ENCODE measurements around the gene FBXL7.

FBXL7 gene

DNA sequence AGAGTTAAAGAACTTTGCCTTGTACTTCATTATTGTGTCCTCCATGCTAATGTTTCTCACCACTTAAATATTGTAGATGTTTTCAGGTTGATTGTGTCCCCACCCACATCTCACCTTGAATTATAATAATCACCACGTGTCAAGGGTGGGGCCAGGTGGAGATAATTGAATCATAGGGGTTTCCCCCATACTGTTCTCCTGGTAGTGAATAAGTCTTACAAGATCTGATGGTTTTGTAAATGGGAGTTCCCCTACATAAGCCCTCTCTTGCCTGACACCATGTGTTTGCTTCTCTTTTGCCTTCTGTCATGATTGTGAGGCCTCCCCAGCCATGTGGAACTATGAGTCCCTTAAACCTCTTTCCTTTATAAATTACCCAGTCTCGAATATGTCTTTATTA lies 248.3 kb downstream of the FBXL7 start:
- H3K4me3 ChIP-seq (ENCODE audit: low read depth in 1 of 5, low read length in 5 of 5) = no peak overlapping the region
- peaks cover 0 to 4% (median 0%) of the 10 kb centered on the region in 5 donors for H3K9me3 ChIP-seq (ENCODE audit: control insufficient read depth in 5 of 5, low read length in 5 of 5)
- H3K36me3 ChIP-seq (ENCODE audit: control insufficient read depth in 5 of 5, insufficient read depth in 5 of 5, low read length in 5 of 5) = no peaks in the 10 kb centered on the region
- peaks cover 0 to 10% (median 8%) of the 10 kb centered on the region in 5 donors for H3K4me1 ChIP-seq (ENCODE audit: control insufficient read depth in 5 of 5, insufficient read depth in 5 of 5, low read length in 5 of 5)
- no peaks in the 10 kb centered on the region for H3K27me3 ChIP-seq (ENCODE audit: control insufficient read depth in 5 of 5, insufficient read depth in 4 of 5, low read length in 5 of 5)
- H3K9ac ChIP-seq (ENCODE audit: low read length in 5 of 5) = no peak overlapping the region
- H3K27ac ChIP-seq (ENCODE audit: low read depth, low read length) = no peak overlapping the region

DNA sequence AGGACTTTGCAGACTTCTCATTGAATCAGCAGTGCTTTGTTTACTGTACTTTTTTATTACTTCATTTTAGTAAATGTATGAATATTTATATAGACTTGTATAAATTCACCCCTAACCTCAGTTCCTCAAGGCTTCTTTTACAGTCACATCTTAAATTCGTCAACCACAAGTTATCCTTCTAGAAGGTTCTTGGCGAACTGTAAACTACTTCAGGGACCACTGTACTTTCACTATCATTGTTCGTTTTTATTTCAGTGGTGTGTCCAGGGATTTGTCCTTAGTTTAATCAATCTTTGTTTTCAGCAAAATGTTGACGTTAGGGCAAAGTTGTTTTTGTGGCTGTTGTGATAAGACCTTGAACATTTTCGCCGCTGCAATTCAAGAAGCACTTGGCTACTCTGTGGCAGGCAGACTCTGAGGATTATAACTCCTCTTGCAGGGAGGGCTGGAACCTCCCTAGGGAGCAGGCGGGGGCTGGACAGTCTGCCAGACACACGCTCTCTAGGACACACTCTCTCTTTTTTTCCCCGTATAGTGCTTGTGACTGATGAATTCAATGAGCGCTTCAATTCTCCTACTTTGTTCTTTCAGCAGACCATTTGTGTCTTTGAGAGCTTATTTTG lies 252.8 kb downstream of the FBXL7 start:
- no peaks in the 10 kb centered on the region for H3K27me3 ChIP-seq (ENCODE audit: control insufficient read depth in 5 of 5, insufficient read depth in 4 of 5, low read length in 5 of 5)
- peaks cover 4 to 8% (median 6%) of the 10 kb centered on the region in 5 donors for H3K9me3 ChIP-seq (ENCODE audit: control insufficient read depth in 5 of 5, low read length in 5 of 5)
- H3K27ac ChIP-seq (ENCODE audit: low read depth, low read length) = no peak overlapping the region
- H3K4me3 ChIP-seq (ENCODE audit: low read depth in 1 of 5, low read length in 5 of 5) = peak overlapping the region; percentile 41 to 60 (median 53)
- no peaks in the 10 kb centered on the region for H3K36me3 ChIP-seq (ENCODE audit: control insufficient read depth in 5 of 5, insufficient read depth in 5 of 5, low read length in 5 of 5)
- peaks cover 0 to 12% (median 8%) of the 10 kb centered on the region in 5 donors for H3K4me1 ChIP-seq (ENCODE audit: control insufficient read depth in 5 of 5, insufficient read depth in 5 of 5, low read length in 5 of 5)
- no peak overlapping the region for H3K9ac ChIP-seq (ENCODE audit: low read length in 5 of 5)

DNA sequence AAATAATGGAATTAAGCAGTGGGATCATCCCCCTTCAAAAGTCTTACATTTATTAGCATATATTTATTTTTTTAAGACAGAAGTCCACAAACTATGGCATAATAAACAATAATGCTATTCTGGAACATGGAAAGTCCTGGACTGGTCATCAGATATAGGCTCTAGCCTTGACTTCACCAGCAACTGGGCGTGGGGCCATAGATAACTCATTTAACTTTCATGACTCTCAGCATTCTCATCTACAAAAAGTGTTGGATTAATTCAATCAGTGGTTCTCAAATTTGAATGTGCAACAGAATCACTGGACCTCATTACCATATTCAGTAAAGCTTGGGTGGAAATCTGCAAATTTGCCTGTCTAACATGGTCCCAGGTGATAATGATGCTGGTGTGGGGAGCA lies 253.8 kb downstream of the FBXL7 start:
- H3K27ac ChIP-seq (ENCODE audit: low read depth, low read length) = no peak overlapping the region
- H3K36me3 ChIP-seq (ENCODE audit: control insufficient read depth in 5 of 5, insufficient read depth in 5 of 5, low read length in 5 of 5) = no peaks in the 10 kb centered on the region
- no peaks in the 10 kb centered on the region for H3K27me3 ChIP-seq (ENCODE audit: control insufficient read depth in 5 of 5, insufficient read depth in 4 of 5, low read length in 5 of 5)
- H3K4me3 ChIP-seq (ENCODE audit: low read depth in 1 of 5, low read length in 5 of 5) = no peak overlapping the region
- no peak overlapping the region for H3K9ac ChIP-seq (ENCODE audit: low read length in 5 of 5)
- peaks cover 4 to 8% (median 6%) of the 10 kb centered on the region in 5 donors for H3K9me3 ChIP-seq (ENCODE audit: control insufficient read depth in 5 of 5, low read length in 5 of 5)
- peaks cover 0 to 12% (median 8%) of the 10 kb centered on the region in 5 donors for H3K4me1 ChIP-seq (ENCODE audit: control insufficient read depth in 5 of 5, insufficient read depth in 5 of 5, low read length in 5 of 5)

DNA sequence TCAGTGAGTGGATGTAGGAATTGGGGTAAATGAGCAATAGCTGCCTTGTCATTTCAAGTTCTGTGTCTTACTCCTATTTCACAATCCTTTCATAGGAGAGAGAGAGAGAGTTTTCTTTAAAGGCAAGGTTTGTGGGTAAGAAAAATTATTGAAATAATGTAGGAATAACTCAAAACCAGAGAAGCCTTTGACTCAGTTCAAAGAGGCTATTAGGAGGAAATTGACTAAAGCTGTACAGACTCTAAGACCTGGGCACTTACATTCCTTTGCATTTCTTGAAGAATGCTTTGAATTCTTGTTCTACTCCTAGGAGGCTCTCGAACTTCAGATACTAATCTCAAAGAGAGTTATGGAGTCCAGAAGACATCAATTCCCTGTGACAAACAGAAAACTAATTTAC lies 257.1 kb downstream of the FBXL7 start:
- Histone ChIP-seq H3K9ac (ENCODE audit: low read length in 5 of 5) (no peak overlapping the region), H3K4me1 (ENCODE audit: control insufficient read depth in 5 of 5, insufficient read depth in 5 of 5, low read length in 5 of 5) (peaks cover 0 to 18% (median 8%) of the 10 kb centered on the region in 5 donors), H3K9me3 (ENCODE audit: control insufficient read depth in 5 of 5, low read length in 5 of 5) (peaks cover 4 to 8% (median 6%) of the 10 kb centered on the region in 5 donors), H3K27ac (ENCODE audit: low read depth, low read length) (no peak overlapping the region), H3K36me3 (ENCODE audit: control insufficient read depth in 5 of 5, insufficient read depth in 5 of 5, low read length in 5 of 5) (no peaks in the 10 kb centered on the region), H3K4me3 (ENCODE audit: low read depth in 1 of 5, low read length in 5 of 5) (no peak overlapping the region), H3K27me3 (ENCODE audit: control insufficient read depth in 5 of 5, insufficient read depth in 4 of 5, low read length in 5 of 5) (no peaks in the 10 kb centered on the region)

- Histone ChIP-seq H3K9me3 (ENCODE audit: control insufficient read depth in 5 of 5, low read length in 5 of 5) (peaks cover 4 to 8% (median 6%) of the 10 kb centered on the region in 5 donors), H3K4me1 (ENCODE audit: control insufficient read depth in 5 of 5, insufficient read depth in 5 of 5, low read length in 5 of 5) (peaks cover 0 to 16% (median 6%) of the 10 kb centered on the region in 5 donors), H3K9ac (ENCODE audit: low read length in 5 of 5) (no peak overlapping the region), H3K4me3 (ENCODE audit: low read depth in 1 of 5, low read length in 5 of 5) (no peak overlapping the region), H3K27ac (ENCODE audit: low read depth, low read length) (no peak overlapping the region), H3K36me3 (ENCODE audit: control insufficient read depth in 5 of 5, insufficient read depth in 5 of 5, low read length in 5 of 5) (no peaks in the 10 kb centered on the region), H3K27me3 (ENCODE audit: control insufficient read depth in 5 of 5, insufficient read depth in 4 of 5, low read length in 5 of 5) (no peaks in the 10 kb centered on the region)
Observed at GRCh38 chr5:15757619-15758018, 257.6 kb downstream of the FBXL7 start.

- H3K27me3 ChIP-seq (ENCODE audit: control insufficient read depth in 5 of 5, insufficient read depth in 4 of 5, low read length in 5 of 5) = no peaks in the 10 kb centered on the region
- H3K4me1 ChIP-seq (ENCODE audit: control insufficient read depth in 5 of 5, insufficient read depth in 5 of 5, low read length in 5 of 5) = peaks cover 0 to 8% (median 0%) of the 10 kb centered on the region in 5 donors
- no peaks in the 10 kb centered on the region for H3K9me3 ChIP-seq (ENCODE audit: control insufficient read depth in 5 of 5, low read length in 5 of 5)
- H3K36me3 ChIP-seq (ENCODE audit: control insufficient read depth in 5 of 5, insufficient read depth in 5 of 5, low read length in 5 of 5) = no peaks in the 10 kb centered on the region
- no peak overlapping the region for H3K9ac ChIP-seq (ENCODE audit: low read length in 5 of 5)
- no peak overlapping the region for H3K27ac ChIP-seq (ENCODE audit: low read depth, low read length)
- H3K4me3 ChIP-seq (ENCODE audit: low read depth in 1 of 5, low read length in 5 of 5) = no peak overlapping the region
Observed at GRCh38 chr5:15762668-15763067, 262.7 kb downstream of the FBXL7 start.

DNA sequence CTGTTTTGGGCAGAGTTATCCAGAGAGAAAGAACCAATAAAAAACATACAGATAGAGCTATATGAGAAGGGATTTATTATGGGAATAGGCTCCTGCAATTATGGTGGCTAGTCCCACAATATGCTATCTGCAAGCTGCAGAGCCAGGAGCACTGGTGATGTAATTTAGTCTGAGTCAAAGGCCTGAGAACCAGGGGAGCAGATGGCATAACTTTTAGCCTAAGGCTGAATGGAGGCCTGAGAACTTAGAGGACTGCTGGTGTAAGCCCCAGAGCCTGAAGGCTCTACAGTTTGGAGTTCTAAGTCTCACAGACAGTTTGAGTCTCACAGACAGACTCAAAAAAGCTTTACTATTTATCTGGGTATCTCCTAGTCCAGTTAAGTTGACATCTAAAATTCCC lies 263.8 kb downstream of the FBXL7 start:
- H3K36me3 ChIP-seq (ENCODE audit: control insufficient read depth in 5 of 5, insufficient read depth in 5 of 5, low read length in 5 of 5) = no peaks in the 10 kb centered on the region
- no peaks in the 10 kb centered on the region for H3K27me3 ChIP-seq (ENCODE audit: control insufficient read depth in 5 of 5, insufficient read depth in 4 of 5, low read length in 5 of 5)
- H3K27ac ChIP-seq (ENCODE audit: low read depth, low read length) = no peak overlapping the region
- H3K9me3 ChIP-seq (ENCODE audit: control insufficient read depth in 5 of 5, low read length in 5 of 5) = no peaks in the 10 kb centered on the region
- H3K4me3 ChIP-seq (ENCODE audit: low read depth in 1 of 5, low read length in 5 of 5) = no peak overlapping the region
- H3K4me1 ChIP-seq (ENCODE audit: control insufficient read depth in 5 of 5, insufficient read depth in 5 of 5, low read length in 5 of 5) = peaks cover 0 to 8% (median 0%) of the 10 kb centered on the region in 5 donors
- no peak overlapping the region for H3K9ac ChIP-seq (ENCODE audit: low read length in 5 of 5)

DNA sequence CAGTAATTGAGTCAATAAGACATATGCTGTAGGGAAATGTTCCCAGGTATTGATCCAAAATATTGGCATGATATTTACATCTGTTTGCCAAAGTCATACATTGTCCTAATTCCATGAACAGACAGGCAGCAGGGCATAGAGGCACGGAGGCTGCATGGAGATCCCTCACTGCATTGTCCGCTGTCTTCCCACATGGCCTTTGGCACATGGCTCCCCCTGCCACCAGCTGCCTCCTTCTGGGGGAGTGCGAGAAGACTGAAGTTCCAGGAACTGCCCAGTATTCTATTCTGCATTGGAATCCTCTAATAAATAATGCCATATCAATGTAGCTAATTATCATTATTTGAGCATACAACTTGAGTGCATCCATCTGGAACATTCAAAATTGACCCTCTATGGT lies 269.0 kb downstream of the FBXL7 start:
- Histone ChIP-seq H3K9me3 (ENCODE audit: control insufficient read depth in 5 of 5, low read length in 5 of 5) (no peaks in the 10 kb centered on the region), H3K9ac (ENCODE audit: low read length in 5 of 5) (no peak overlapping the region), H3K27ac (ENCODE audit: low read depth, low read length) (no peak overlapping the region), H3K36me3 (ENCODE audit: control insufficient read depth in 5 of 5, insufficient read depth in 5 of 5, low read length in 5 of 5) (no peaks in the 10 kb centered on the region), H3K4me1 (ENCODE audit: control insufficient read depth in 5 of 5, insufficient read depth in 5 of 5, low read length in 5 of 5) (no peaks in the 10 kb centered on the region), H3K4me3 (ENCODE audit: low read depth in 1 of 5, low read length in 5 of 5) (no peak overlapping the region), H3K27me3 (ENCODE audit: control insufficient read depth in 5 of 5, insufficient read depth in 4 of 5, low read length in 5 of 5) (no peaks in the 10 kb centered on the region)

DNA sequence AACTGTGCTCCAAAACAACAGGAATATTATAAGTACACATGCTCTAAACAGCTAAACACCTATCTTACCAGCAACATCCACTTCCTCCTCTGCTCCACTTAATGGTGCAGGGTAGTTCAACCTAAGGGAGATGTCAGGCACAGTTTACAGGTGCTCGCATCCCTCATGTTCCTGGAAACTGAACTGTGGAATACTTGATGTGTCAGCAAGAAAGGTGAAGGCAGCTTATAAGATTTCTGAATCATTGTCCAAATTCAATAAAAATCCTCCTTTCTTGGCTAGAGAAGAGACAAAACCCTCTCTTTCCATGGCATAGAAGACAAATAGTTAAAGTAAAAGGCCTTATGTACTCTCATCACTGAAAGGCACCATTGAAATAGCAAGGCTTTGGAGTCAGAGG lies 272.2 kb downstream of the FBXL7 start:
- Histone ChIP-seq H3K36me3 (ENCODE audit: control insufficient read depth in 5 of 5, insufficient read depth in 5 of 5, low read length in 5 of 5) (no peaks in the 10 kb centered on the region), H3K4me3 (ENCODE audit: low read depth in 1 of 5, low read length in 5 of 5) (no peak overlapping the region), H3K4me1 (ENCODE audit: control insufficient read depth in 5 of 5, insufficient read depth in 5 of 5, low read length in 5 of 5) (no peaks in the 10 kb centered on the region), H3K9me3 (ENCODE audit: control insufficient read depth in 5 of 5, low read length in 5 of 5) (no peaks in the 10 kb centered on the region), H3K9ac (ENCODE audit: low read length in 5 of 5) (no peak overlapping the region), H3K27me3 (ENCODE audit: control insufficient read depth in 5 of 5, insufficient read depth in 4 of 5, low read length in 5 of 5) (no peaks in the 10 kb centered on the region), H3K27ac (ENCODE audit: low read depth, low read length) (no peak overlapping the region)

GRCh38 chr5:15774632-15775031 lies 274.7 kb downstream of the FBXL7 start:
- no peaks in the 10 kb centered on the region for H3K36me3 ChIP-seq (ENCODE audit: control insufficient read depth in 5 of 5, insufficient read depth in 5 of 5, low read length in 5 of 5)
- no peaks in the 10 kb centered on the region for H3K4me1 ChIP-seq (ENCODE audit: control insufficient read depth in 5 of 5, insufficient read depth in 5 of 5, low read length in 5 of 5)
- H3K27me3 ChIP-seq (ENCODE audit: control insufficient read depth in 5 of 5, insufficient read depth in 4 of 5, low read length in 5 of 5) = no peaks in the 10 kb centered on the region
- H3K27ac ChIP-seq (ENCODE audit: low read depth, low read length) = no peak overlapping the region
- H3K4me3 ChIP-seq (ENCODE audit: low read depth in 1 of 5, low read length in 5 of 5) = no peak overlapping the region
- H3K9ac ChIP-seq (ENCODE audit: low read length in 5 of 5) = no peak overlapping the region
- no peaks in the 10 kb centered on the region for H3K9me3 ChIP-seq (ENCODE audit: control insufficient read depth in 5 of 5, low read length in 5 of 5)
